HG03378 (cell line): ENCODE measurements around the gene KCNA3.

Experiments used
- ATAC-seq: cut with Tn5 transposase; IDR thresholded peaks from one replicate; pipeline ENCODE4 v1.9.1; 2021; ENCODE audit warnings: mild to moderate bottlenecking, moderate library complexity; ENCODE audit not compliant: unreplicated experiment

The KCNA3 gene

DNA sequence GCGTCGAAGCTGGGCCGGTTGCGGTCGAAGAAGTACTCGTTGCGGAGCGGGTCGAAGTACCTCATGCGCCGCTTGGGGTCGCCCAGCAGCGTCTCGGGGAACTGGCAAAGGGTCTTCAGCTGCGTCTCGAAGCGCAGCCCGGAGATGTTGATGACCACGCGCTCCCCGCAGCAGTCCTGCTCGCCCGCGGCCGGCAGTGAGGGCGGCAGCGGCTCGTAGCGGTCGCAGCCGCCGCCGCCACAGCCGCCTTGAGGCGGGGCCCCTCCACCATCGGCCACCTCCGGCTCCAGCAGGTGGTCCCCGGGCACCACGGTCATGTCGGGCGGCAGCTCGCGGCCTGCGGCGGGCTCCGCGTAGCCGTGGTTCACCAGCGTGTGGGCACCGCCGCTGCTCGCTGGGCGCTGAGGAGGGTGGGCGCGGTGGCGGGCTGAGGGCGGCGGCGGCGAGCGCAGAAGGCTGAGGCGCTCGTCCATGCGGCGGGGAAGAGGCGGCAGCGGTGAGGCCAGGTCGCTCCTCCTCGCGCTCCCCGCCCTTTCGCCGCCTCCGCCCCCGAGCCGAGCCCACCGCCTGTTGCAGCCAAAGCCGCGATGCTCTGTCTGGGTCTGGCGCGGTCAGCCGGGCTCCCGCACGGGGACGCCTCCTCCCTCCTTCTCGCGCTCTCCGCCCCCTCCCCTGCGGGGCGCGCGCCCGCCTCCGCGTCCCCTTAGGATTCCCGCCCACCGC lies at the start of gene KCNA3:
Gene KCNA3 (minus strand): TSS at position 604 of the 723 bp plus-strand sequence. CDS start 131 bp downstream, at position 473.
- ATAC-seq, result no peak

DNA sequence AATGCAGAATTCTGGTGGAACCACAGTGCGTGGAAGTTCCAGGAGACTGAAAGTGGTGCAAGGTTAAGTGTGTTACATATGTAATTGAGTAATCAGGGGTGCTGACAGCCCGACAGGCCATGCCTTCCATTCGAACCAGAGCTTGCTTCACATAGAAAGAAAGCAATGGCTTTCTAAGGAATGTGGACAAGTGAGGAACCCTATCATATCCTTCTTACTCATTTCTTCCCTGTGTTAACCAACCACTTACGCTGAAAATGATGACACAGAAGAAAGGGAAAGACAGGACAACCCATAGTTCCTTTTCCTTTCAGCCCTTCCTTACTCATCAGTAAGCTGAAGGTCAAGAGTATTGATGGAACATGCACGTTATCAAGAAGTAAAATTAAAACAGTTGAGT lies 48.1 kb upstream of the KCNA3 start:
- ATAC-seq, result no peak

DNA sequence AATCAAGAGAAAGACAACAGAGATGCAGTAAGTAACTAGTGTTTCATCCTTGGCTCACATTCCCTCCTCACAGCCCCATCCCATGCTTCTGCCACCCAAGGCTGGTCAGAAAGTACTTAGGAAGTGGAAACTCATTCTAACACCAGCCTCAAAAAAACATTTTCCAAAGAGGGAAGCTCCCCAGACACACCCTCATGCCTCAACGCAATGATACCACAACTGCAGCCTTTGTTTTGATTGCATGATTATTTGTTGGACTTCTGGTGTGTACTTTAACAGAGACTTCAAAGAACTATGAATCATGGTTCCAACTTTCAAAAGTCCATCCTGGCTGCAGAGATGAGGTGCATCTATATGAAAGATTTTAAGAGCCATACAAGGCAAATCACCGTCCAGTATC lies 45.2 kb upstream of the KCNA3 start:
- no peak for ATAC-seq

DNA sequence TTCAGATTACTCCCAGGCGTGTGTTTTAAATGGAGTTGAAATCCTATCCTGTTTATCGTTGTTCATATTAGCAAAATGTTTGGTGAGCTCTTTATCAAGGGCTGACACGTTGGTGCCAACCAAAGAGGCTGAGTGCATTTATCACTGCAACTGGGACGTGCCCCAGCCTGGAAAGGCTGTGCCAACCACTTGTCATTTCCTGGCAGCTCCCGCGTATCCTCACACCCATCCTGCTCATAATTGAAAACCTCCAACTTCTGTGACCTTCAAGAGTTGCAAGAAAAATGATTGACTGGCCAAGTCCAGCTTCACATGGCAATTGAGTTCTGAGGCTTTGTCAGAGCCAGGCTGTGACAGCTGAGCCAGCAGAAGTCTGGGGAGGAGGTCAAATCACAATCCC lies 43.7 kb upstream of the KCNA3 start:
- no peak for ATAC-seq

DNA sequence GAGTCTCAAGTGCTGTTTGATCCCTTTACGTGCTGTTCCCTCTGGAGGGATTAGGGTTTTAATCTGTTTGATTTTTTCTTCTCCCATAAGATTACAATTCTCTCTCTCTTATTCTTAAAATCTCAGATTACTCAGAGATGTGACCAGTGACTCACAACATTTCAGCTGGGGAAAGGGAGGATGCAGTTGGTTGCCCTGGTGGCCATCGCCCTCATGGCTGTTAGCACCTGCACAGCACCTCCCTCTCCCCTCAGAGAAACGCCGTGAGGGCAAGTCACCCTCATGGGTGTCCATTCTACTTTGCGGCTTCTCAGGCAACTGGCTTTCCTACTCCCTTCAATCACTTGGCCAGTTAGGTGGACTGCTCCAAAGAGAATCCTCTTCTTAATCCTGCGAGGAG lies 42.4 kb upstream of the KCNA3 start:
- ATAC-seq, result no peak

DNA sequence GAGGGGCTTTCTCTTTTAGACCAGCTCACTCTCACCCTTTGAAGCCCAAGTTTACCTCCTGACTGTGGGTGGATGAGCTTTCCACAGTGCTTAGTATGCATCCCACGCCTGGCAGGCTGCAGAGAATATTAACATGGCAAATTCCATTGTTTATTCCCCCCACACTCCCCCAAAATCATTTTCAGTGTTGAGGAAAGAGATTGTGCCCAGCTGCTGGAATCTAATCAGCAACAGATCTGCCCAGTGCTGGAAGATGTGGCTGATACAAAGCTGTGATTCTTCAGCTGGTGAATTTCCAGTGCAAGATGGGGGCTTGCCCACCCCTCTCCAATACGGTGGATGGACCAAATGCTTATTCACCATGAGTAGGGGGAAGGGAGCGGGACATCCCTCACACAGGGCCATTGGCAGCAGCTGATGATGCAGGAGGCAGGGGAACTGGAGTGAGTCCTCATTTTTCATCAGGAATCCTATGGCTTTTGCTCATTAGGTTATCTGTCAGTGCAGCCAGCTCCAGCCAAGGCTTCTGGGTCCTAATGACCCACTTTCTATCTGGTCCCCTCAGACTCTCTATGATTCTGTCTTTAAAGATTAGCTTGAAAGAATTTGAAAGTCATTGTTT lies 39.7 kb upstream of the KCNA3 start:
- ATAC-seq, result no peak

DNA sequence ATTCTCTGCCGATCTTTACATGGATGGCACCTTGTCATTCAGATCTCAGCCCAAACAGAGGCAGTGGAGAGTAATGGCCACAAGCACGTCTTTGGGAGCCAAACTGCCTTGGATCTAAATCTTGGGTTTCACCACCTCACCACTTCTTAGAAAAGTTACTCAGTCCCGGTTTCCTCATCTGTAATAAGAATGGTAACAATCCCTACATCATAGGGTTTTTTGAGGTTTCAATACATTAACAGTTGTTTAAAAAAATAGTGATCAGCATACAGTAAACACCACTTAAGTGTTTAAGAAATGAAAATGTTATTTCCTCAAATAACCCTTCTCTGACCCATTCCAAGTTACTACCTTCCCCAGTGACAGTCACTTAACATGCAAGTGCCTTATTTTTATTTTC lies 38.5 kb upstream of the KCNA3 start:
- no peak for ATAC-seq

DNA sequence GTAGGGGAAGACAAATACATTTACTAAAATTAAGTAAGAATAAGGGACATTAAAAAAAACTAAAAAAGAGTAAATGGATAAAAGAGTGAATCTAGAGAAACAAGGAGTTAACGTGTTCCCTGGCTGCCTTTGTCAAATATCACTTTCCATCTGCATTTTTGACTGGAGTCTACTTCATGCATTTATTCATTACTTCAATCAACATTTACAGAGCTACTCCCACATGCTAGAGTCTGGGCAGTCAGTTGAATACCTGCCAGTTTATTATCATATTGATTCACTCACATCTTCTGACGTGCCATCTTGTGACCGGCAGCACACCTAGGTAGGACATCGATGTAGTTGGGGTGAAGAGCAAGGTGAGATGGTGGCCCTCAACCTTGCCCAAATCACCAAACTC lies 35.6 kb upstream of the KCNA3 start:
- ATAC-seq, result no peak

DNA sequence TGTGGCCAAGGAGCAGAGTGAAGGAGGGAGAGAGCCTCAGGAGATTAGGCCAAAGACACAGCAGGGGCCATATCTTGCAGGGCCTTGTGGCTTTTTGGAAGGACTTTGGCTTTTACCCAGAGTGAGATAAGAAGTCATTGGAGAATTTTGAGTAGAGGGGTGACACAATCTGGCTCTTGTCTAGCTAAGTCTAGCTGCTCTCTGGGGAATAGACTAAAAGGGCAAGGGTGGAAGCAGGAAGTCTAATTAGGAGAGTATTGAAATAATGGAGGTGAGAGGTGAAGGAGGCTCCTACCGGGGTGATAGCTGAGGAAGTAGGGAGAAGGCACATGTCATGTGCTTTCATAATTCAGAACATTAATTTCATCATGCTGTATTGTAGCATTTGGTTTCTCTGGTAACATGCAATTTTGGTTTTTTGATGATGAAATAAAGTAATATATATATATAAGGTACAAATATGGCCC lies 34.3 kb upstream of the KCNA3 start:
- no peak for ATAC-seq

DNA sequence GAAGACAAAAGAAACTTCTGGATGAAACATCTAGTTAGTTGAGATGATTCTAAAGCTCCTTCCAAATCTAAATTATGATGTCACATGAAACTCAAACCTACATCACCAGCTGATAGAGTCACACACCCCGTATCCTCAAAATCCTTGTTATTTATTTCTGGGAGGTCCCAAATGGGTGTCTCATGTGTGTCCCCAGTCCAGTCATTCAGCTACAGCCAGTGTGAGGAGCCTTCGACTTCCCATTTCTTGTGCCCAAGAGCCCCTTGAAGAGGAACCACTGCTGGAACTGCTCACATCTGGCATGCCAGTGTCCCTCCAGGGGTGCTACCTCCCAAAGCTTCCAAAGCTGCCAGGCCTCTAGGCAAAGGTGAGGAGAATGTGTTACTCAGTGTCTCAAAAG lies 32.5 kb upstream of the KCNA3 start:
- ATAC-seq, result no peak

DNA sequence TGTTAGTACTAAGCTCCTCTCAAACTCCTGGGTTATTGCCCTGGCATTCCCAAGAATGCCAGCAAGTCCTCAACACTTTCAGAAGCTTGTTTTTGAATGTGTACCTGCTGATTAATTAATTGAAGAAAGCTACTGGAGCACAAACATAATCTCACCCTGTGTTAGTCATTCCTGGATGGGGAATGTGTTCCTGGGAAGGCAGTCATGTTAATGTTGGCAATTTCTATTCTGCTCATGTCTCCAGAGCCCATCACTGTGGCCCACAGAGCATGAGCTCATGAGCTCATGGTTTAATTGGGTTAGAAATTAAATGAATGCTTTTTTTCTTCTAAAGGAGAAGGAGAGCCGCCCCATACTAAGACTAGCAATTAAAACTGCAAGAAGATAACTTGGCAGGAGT lies 31.9 kb upstream of the KCNA3 start:
- ATAC-seq, result no peak

DNA sequence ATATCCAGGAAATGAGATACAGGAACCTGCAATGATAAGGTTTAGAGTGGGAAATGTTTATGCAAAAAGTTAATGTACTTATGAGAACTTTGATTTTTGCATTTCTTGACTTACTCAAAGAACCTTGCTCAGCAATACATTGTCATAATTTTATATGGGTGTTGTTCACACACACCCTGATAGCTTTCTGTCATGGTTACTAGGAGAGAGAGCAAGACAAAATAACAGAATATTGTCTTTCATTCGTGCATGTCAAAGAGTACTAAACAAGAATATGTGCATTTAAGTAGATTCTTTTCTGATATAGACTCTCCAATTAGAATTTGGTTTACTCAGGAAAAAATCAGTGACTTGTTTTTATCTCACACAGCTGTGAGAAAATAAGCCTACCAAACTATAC lies 27.5 kb upstream of the KCNA3 start:
- no peak for ATAC-seq

DNA sequence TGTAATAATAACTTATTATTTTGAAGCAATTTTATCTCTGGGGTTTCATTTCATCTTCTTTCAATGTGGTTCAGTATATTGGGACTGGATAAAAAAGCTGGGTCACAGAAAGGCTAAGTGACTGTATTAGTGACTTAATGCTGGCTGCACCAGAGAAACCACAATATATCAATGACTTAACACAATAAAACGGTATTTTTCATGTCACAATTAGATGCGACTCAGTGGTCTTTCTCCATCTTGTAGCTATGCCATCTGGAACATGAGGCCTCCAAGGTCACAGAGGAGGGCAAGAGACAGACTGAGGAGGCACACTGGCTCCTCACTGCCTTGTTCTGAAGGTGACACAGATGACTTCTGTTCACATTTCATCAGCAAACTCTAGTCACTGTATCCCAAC lies 26.0 kb upstream of the KCNA3 start:
- ATAC-seq, result no peak

DNA sequence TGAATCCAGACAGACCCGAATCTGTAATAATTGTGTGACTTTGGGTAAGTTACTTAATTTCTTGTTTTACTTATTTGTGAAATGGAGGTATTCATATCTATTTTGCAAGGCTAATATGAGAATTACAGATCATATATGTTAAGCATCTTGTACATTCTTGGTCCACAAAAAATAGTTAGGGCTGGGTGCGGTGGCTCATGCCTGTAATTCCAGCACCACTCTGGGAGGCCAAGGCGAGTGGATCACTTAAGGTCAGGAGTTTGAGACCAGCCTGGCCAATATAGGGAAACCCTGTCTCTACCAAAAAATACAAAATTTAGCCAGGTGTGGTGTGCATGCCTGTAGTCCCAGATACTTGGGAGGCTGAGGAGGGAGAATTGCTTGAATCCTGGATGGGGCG lies 22.9 kb upstream of the KCNA3 start:
- no peak for ATAC-seq

DNA sequence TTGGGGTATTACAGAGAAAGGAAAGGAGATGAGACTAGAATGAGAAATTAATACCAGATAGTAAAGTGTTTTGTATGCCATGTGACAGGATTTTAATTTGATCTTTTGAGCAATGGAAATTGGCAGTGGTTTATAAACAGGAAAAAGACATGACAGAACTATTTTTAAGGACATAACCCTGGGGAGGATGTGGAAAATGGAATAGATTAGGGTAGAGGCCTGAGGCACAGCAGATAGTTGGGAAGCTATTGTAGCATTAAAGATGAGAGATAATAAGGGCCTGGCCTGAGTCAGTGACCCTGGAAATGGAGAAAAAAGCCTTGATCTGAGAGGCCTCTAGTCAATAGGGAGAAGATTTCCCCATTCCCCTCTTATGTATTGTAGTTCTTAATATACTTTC lies 22.1 kb upstream of the KCNA3 start:
- ATAC-seq, result no peak

DNA sequence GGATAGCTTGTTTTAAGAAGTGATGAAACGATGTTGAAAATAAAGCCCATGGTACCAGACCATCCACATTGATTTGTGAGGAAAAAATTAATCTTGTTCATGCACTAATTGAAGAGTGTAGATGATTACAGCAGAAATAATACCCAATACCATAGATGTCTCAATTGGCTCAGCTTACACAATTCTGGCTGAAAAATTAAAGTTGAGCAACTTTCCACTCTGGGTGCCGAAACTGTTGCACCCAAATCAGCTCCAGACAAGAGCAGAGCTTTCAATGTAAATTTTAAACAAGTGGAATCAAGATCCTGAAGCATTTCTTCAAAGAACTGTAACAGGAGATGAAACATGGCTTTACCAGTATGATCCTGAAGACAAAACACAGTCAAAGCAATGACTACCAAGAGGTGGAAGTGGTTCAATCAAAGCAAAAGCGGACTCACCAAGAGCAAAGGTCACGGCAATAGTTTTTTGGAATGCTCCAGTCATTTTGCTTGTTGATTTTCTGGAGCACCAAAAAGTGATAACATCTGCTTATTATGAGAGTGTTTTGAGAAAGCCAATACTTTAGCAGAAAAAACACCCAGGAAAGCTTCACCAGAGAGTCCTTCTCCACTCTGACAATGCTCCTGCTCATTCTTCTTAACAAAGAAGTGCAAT lies 16.1 kb upstream of the KCNA3 start:
- ATAC-seq, result no peak

DNA sequence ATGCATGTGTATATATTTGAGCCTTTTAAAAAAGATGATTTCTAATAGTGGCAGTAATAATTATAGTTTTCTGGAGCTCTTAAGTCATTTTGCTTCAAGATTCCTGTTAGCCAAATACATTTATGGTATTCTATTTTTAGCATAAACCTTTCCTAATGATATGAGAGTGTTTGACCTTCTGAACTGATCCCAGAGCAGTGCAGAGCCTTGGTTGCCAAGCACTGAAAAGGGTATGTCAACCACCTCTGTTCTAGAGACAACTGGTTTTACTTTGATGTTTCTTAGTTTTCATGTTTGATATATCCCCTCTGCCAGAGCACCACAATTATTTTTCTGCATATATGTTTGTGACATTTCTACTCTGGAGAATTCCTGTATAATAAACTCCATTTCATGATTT lies 15.1 kb upstream of the KCNA3 start:
- ATAC-seq, result no peak

DNA sequence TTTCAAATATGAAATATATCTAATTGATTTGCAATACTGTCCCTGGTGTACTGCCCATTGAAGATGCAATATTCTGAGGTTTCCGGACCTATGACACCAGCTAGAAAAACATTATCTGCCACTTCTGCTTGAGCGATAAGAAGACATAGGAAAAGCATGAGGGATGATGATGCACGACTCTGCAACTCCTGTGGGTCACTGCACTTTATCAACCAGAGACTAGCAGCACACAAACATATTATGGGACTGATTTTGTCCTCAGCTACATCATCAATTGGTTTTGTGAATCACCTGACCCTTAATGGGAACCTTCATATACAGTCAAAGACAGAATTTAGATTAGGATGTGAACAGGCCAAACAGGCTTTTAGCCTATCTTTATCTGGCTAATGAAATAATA lies 13.8 kb upstream of the KCNA3 start:
- ATAC-seq, result no peak

DNA sequence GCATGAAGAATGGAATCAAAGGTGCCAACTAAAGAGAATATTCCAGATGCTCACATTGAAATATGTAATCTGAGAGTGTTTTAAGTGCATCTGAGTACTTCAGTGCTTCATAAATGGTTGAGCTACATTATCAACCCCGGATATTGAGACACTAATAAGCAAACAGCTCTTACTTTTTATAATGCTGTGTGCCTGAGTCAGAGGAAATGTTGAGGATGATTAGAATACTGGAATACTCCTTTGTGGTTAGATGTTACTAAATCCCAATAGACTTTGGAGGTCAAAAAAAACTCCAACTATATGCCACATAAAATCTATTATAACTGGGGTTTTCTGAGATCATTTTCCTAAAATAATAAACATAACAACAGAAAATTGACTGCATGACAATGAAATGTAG lies 12.5 kb upstream of the KCNA3 start:
- no peak for ATAC-seq

DNA sequence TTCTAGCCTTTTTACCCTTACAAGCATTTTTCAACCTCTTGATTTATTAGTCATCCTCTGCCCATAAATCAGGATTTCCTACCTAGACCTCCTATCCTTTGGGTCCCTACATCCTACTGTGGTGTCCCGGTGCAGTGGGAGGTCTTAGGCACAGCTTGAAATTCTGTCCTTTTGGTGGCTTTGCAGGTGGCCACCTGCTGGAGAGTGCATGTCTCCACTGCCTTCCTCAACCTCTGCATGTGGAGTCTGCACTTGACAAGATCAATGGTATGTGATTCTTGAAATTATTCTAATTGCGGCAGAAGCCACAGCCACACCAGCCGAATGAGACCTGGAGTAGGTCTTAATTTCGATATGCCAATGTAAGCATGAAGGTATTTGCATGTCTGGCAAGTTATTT lies 11.4 kb upstream of the KCNA3 start:
- ATAC-seq, result no peak

DNA sequence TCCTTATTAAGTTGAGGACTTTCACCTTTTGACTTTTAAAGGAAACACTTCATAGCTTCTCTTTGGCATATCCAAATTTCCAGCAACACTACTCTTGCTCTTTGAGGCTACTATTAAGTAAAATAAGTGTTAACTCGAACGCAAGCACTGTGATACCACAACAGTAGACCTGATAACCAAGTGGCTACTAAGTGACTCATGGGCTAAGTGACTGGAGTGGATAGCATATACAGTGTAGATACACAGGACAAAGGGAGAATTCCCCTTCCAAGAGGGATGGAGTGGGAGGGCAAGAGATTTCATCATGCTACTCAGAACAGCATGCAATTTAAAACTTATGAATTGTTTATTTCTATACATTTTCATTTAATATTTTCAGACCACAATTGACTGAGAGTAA lies 9.8 kb upstream of the KCNA3 start:
- no peak for ATAC-seq

DNA sequence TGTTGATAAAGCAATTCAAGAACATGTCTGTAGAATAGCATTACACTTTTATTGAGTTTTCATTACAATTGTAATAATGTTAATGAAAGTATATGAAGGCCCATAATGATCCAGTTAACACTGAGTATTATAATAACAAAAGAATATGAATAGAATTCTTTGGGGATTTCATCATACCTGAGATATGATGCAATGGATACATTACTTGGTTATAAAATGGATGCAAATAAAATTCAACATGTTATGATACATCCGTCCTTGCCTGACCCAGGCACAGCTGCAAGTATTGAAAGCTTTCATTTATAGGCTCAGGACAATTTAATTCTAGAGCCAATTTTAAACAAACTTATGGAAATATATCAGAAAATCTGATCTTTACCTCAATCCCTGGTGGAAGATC lies 8.2 kb upstream of the KCNA3 start:
- ATAC-seq, result no peak
